HG03354 (cell line): ENCODE results near the gene PIP4K2C.
"Not testable (repeated sequence)": the region's sequence is repeated elsewhere in the genome, so short reads cannot be mapped to it uniquely, and the experiment has no call there.

Source experiments
- ATAC-seq: cut with Tn5 transposase; IDR thresholded peaks from one replicate; pipeline ENCODE4 v1.9.1; 2021; ENCODE audit warnings: mild to moderate bottlenecking; ENCODE audit not compliant: unreplicated experiment, poor library complexity, severe bottlenecking

The PIP4K2C gene

GRCh38 chr12:57606821-57607220 lies 15.8 kb downstream of the PIP4K2C start:
- no peak for ATAC-seq

- ATAC-seq, result no peak
Measured at GRCh38 chr12:57607958-57608663, 17.1 kb downstream of the PIP4K2C start.

DNA sequence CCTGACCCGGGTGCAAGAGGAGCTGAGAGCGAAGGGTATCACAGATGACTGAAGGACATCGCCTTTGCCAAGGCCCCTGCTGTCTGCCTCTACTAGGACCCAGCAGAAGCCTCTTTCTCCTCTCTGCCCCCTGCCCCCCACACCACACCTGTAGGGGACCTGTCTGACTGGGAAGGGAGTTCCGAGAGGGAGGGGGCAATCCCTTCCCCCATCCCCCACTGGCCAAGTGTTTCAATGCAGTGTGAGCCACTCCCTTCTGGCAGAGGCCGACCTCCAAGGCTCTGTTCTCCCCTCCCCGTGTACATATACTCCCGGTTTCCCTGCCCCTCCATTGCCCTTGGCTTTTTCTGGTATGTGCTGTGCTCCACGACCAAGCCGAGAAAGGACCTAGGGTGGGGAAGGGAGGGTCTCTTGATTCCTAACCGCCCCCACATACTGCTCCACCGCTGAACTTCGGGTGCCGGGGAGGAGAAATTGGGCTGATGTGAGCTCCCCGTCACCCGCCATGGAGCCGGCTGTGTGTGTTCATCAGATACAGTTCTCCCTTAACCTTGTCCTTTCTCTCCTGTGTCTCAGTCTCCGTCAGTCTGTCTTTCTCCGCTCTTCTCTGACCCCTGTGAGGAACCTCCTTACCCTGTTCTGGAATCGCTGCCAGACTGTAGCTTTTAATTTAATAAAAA lies 18.2 kb downstream of the PIP4K2C start:
- no peak for ATAC-seq

DNA sequence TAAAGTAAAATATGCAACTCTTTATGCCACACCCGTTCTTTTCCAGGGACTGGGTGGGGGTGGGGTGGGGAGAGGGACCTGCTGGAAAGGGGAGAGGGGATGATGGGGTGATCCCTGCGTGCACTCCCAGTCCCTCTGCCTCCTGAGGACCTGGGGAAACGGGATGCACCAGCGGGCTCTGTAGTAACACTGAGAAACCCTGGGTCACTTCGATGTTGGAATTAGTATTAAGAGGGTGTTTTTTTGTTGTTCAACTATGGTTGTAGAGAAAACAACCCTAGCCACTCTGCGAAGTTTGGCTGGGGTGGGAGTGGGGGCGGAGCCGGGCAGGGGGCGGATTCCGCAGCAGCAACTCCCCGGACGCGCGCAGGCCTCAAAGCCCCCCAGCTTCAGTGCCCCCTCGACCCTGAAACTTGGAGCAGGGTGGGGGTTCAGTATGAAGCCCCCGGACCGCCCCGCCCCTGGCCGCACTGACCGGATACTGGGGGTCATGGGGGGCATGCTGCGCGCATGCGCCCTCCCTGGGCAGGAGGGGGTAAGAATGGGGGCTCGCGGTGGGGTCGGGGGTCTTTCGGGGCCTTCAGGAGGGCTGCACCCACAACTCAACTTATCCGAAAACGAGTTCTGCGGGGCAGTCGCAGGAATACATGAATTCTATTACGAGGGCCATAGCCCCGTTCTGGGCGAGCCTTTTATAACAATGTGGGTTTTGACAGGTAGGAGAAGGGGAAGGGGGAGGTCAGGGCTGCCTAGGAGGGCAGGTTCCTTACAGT lies 19.0 kb downstream of the PIP4K2C start:
- ATAC-seq, result no peak

- no peak for ATAC-seq
Measured at GRCh38 chr12:57610554-57611107, 19.6 kb downstream of the PIP4K2C start.

GRCh38 chr12:57611108-57611826 lies 20.3 kb downstream of the PIP4K2C start, which contains the start of gene ARHGEF25:
TSS of gene ARHGEF25 (plus strand) at chr12:57611435. CDS start at chr12:57611895, 460 bp downstream.
- ATAC-seq, result no peak

- ATAC-seq, result no peak
Measured at GRCh38 chr12:57611827-57612710, 21.1 kb downstream of the PIP4K2C start.

DNA sequence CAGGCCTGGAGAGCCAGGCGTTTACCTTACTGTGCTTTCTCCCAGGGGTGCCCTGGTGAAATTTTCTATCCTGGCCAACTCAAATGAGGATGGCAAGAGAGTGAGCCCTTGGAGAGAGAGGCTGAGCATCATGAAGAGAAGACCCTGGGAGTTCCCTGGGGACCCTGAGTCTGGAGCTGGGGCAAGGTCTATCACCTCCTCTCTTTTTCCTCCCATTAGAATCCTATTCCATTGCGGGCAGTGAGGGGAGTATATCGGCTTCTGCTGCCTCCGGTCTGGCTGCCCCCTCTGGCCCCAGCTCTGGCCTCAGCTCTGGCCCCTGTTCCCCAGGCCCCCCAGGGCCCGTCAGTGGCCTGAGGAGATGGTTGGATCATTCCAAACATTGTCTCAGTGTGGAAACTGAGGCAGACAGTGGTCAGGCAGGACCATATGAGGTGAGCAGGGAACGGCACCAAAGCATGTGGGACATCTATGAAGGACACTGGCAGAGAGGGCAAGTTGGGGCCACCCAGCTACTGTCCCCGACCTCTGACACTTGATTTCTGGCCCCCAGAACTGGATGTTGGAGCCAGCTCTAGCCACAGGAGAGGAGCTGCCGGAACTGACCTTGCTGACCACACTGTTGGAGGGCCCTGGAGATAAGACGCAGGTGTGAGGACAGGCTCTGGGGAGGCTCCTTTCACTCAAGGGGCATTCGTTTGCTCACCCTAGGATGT lies 21.9 kb downstream of the PIP4K2C start:
- ATAC-seq, result no peak

- no peak for ATAC-seq
Measured at GRCh38 chr12:57613427-57614109, 22.6 kb downstream of the PIP4K2C start.

DNA sequence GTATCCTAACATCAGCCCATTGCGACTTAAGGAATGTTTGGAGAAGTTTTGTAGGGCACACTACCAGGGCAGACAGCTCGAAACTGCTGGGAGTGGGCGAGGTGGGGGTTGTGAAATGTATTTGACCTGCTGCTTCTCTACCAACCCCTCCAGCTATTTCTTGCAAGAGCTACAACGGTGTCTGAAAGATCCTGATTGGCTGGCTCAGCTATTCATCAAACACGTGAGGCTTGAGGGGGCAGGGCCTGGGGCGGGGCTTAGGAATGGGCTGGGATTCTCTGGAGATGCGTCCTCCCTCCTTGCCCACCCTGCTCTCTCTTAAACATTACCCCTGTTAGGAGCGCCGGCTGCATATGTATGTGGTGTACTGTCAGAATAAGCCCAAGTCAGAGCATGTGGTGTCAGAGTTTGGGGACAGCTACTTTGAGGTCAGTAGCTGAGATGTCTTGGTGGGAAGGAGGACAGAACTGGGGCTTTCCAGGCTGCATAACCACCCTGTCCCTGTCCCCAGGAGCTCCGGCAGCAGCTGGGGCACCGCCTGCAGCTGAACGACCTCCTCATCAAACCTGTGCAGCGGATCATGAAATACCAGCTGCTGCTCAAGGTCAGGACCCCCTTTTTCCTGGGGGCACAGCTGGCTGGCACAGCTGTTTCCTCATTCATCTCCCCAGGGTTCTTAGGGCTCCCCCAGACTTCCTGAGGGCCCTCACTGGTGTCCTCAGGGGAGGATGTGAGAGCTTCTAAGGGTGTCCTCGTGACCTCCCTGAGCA lies 23.4 kb downstream of the PIP4K2C start:
- peak; percentile 70 for ATAC-seq

- ATAC-seq, result no peak
Measured at GRCh38 chr12:57614948-57615500, 24.0 kb downstream of the PIP4K2C start.

GRCh38 chr12:57615637-57616036 lies 24.6 kb downstream of the PIP4K2C start:
- no peak for ATAC-seq

GRCh38 chr12:57616383-57617101 lies 25.6 kb downstream of the PIP4K2C start:
- no peak for ATAC-seq

DNA sequence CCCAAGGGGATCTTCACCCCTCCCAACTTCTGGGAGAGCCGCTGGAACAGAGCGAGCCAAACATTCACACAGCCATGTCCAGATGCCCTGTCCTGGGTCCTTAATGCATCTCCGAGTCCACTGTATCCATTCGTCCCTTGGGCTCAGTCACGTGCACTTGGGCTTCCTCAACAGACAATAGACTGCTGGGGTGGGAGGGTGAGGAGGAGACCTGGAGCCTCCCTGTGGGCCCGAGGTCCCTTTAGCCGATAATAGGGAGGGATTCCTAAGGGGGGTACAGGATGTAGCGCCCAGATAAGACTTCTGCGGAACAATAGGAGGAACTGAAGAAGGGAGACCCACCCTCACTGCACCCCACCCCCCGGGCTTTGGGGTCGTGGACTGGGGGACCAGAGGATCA lies 26.9 kb downstream of the PIP4K2C start:
- no peak for ATAC-seq

GRCh38 chr12:57618431-57618830 lies 27.4 kb downstream of the PIP4K2C start:
- not testable (repeated sequence) for ATAC-seq

- no peak for ATAC-seq
Measured at GRCh38 chr12:57618966-57619433, 28.0 kb downstream of the PIP4K2C start.
